ENCODE measurements around the gene ATP6V1C2. TPM values are rescaled to one million over a fixed set of nuclear protein-coding genes. Genes with fewer than 3 reads are reported as not detected.

ATP6V1C2 gene
- total RNA-seq, 1 donor from 2014 or later = 0.69 TPM

- H3K27me3 ChIP-seq (ENCODE audit: low read depth) = no peaks in the 10 kb centered on the region
- H3K4me3 ChIP-seq = no peak overlapping the region
- H3K4me1 ChIP-seq = peaks cover 29% of the 10 kb centered on the region
- no peak overlapping the region for H3K27ac ChIP-seq (replicated peaks)
- H3K9me3 ChIP-seq (replicated peaks) = no peaks in the 10 kb centered on the region
- intact Hi-C loops (cut with micrococcal nuclease) = no loop called here
- H3K36me3 ChIP-seq = peaks cover 90% of the 10 kb centered on the region
- no peak for TF ChIP-seq CTCF (IDR thresholded peaks at IDR 0.05; ENCODE audit: borderline replicate concordance)
- no peak for DNase-seq
Observed at GRCh38 chr2:10781746-10782145, 60.3 kb downstream of the ATP6V1C2 start.

GRCh38 chr2:10783421-10783820, 62.0 kb downstream of the ATP6V1C2 start:
- DNase-seq = no peak
- H3K27ac ChIP-seq (replicated peaks) = no peak overlapping the region
- intact Hi-C loops (cut with micrococcal nuclease) = no loop called here

GRCh38 chr2:10784719-10785118, 63.3 kb downstream of the ATP6V1C2 start:
- Histone ChIP-seq H3K27ac (replicated peaks) (peak overlapping the region; percentile 65), H3K9me3 (replicated peaks) (no peaks in the 10 kb centered on the region), H3K36me3 (peaks cover 100% of the 10 kb centered on the region), H3K4me3 (no peak overlapping the region), H3K27me3 (ENCODE audit: low read depth) (no peaks in the 10 kb centered on the region), H3K4me1 (peaks cover 14% of the 10 kb centered on the region)
- intact Hi-C loops (cut with micrococcal nuclease) = no loop called here
- no peak for DNase-seq
- TF ChIP-seq CTCF (IDR thresholded peaks at IDR 0.05; ENCODE audit: borderline replicate concordance) = no peak

More at GRCh38 chr2:10783421-10783820, 62.0 kb downstream of the ATP6V1C2 start:
- TF ChIP-seq CTCF (IDR thresholded peaks at IDR 0.05; ENCODE audit: borderline replicate concordance) = no peak
- Histone ChIP-seq H3K4me1 (peaks cover 15% of the 10 kb centered on the region), H3K36me3 (peaks cover 94% of the 10 kb centered on the region), H3K4me3 (no peak overlapping the region), H3K9me3 (replicated peaks) (no peaks in the 10 kb centered on the region), H3K27me3 (ENCODE audit: low read depth) (no peaks in the 10 kb centered on the region)

DNA sequence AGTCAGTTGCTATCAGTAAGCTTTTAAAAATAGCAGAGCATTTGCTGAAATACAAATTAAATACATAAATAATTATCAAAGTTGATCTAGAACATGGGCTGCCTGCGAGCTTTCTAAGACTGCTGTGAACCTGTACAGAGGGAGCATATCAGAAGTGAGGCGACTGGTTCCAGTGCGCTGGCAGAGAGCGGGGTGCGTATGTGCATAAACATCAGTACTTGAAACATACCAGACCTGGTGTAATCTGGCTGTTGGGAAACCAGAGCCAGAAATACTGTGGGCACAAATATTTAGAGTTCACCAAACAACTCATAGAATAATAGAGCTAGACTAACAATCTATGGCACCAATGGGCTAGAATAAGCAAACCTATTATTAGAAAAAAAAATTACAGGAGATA, 63.8 kb downstream of the ATP6V1C2 start:
- Histone ChIP-seq H3K36me3 (peaks cover 98% of the 10 kb centered on the region), H3K4me3 (no peak overlapping the region), H3K9me3 (replicated peaks) (no peaks in the 10 kb centered on the region), H3K4me1 (peaks cover 14% of the 10 kb centered on the region), H3K27ac (replicated peaks) (peak overlapping the region; percentile 65), H3K27me3 (ENCODE audit: low read depth) (no peaks in the 10 kb centered on the region)
- no peak for DNase-seq
- TF ChIP-seq CTCF (IDR thresholded peaks at IDR 0.05; ENCODE audit: borderline replicate concordance) = no peak
- intact Hi-C loops (cut with micrococcal nuclease) = no loop called here

DNA sequence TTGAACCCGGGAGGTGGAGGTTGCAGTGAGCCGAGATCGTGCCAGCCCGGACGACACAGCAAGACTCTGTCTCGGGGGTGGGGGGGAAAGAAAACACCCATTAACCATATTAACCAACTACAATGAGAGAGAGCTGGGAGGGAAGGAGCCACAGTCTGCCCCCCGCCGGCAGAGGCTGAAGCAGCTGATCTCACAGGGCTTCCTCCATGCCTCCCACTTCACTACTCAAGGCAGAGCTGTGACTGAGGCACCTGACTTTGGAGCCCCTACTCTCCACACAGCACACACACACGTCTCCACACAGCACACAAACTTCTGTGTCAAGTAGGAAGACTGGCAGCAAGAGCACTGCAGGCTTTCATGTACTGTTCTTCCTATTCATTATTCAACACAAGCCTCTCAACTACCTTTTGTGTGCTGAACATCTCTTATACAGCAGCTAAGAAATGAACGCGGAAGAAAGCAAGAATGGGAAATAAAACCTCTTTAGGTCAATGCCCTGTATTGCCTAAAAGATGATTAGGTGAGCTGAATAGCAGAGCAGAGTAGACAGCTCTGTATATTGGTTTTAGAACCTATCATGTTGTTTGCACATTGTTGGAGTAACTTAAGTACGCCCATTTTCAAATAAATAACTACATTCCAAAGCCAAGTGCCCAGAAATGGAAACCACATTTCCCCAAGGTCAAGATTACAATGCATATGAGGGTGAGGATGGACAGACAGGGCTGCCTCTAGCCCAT, 65.0 kb downstream of the ATP6V1C2 start:
- TF ChIP-seq CTCF (IDR thresholded peaks at IDR 0.05; ENCODE audit: borderline replicate concordance) = no peak
- intact Hi-C loops (cut with micrococcal nuclease) = no loop called here
- Histone ChIP-seq H3K4me3 (no peak overlapping the region), H3K27ac (replicated peaks) (no peak overlapping the region), H3K27me3 (ENCODE audit: low read depth) (no peaks in the 10 kb centered on the region), H3K9me3 (replicated peaks) (no peaks in the 10 kb centered on the region), H3K36me3 (peaks cover 98% of the 10 kb centered on the region), H3K4me1 (peaks cover 14% of the 10 kb centered on the region)
- DNase-seq = no peak
